Measurements from ENCODE around the gene HOXA11. TPM values are rescaled to one million over a fixed set of nuclear protein-coding genes. Genes with fewer than 3 reads are reported as not detected.

HOXA11 gene
- polyA plus RNA-seq, 1 experiment, result 34.0 TPM

- Histone ChIP-seq H3K4me3 (ENCODE audit: low read depth, low read length) (no peak overlapping the region), H3K27me3 (ENCODE audit: control insufficient read depth, insufficient read depth, low read length) (peaks cover 10% of the 10 kb centered on the region), H3K36me3 (ENCODE audit: control insufficient read depth, insufficient read depth, low read length) (no peaks in the 10 kb centered on the region)
- POLR2A ChIA-PET, result interaction anchor here (0.6 kb wide), 1 partner anchor 435 kb away, joined by 4 read pairs; no protein-coding TSS in a partner anchor
- no peak for DNase-seq (ENCODE audit: low read depth)
- CTCF ChIA-PET, result no interaction called here
- TF ChIP-seq CTCF (IDR thresholded peaks at IDR 0.05; ENCODE audit: insufficient read depth, low read depth, low read length), result no peak
These were observed 36.3 kb upstream of the HOXA11 start for GRCh38 chr7:27221201-27221797.

GRCh38 chr7:27220440-27220955 lies 35.5 kb upstream of the HOXA11 start:
- TF ChIP-seq CTCF (IDR thresholded peaks at IDR 0.05; ENCODE audit: insufficient read depth, low read depth, low read length), result no peak
- Histone ChIP-seq H3K4me3 (ENCODE audit: low read depth, low read length) (no peak overlapping the region), H3K27me3 (ENCODE audit: control insufficient read depth, insufficient read depth, low read length) (peaks cover 8% of the 10 kb centered on the region), H3K36me3 (ENCODE audit: control insufficient read depth, insufficient read depth, low read length) (no peaks in the 10 kb centered on the region)
- ChIA-PET POLR2A (no interaction called here), CTCF (no interaction called here)
- DNase-seq (ENCODE audit: low read depth), result no peak

- ChIA-PET POLR2A (no interaction called here), CTCF (no interaction called here)
- DNase-seq (ENCODE audit: low read depth), result no peak
- Histone ChIP-seq H3K36me3 (ENCODE audit: control insufficient read depth, insufficient read depth, low read length) (no peaks in the 10 kb centered on the region), H3K4me3 (ENCODE audit: low read depth, low read length) (no peak overlapping the region), H3K27me3 (ENCODE audit: control insufficient read depth, insufficient read depth, low read length) (peaks cover 3% of the 10 kb centered on the region; the same call in 1 of the 2 replicates)
- no peak for TF ChIP-seq CTCF (IDR thresholded peaks at IDR 0.05; ENCODE audit: insufficient read depth, low read depth, low read length)
These were observed 34.8 kb upstream of the HOXA11 start for GRCh38 chr7:27219821-27220220.

- no peak for DNase-seq (ENCODE audit: low read depth)
- no peak for TF ChIP-seq CTCF (IDR thresholded peaks at IDR 0.05; ENCODE audit: insufficient read depth, low read depth, low read length)
- Histone ChIP-seq H3K27me3 (ENCODE audit: control insufficient read depth, insufficient read depth, low read length) (peaks cover 3% of the 10 kb centered on the region; the same call in 1 of the 2 replicates), H3K36me3 (ENCODE audit: control insufficient read depth, insufficient read depth, low read length) (no peaks in the 10 kb centered on the region), H3K4me3 (ENCODE audit: low read depth, low read length) (no peak overlapping the region)
- CTCF ChIA-PET, result no interaction called here
- POLR2A ChIA-PET, result no interaction called here
These were observed 32.9 kb upstream of the HOXA11 start for GRCh38 chr7:27217951-27218350.

- Histone ChIP-seq H3K36me3 (ENCODE audit: control insufficient read depth, insufficient read depth, low read length) (no peaks in the 10 kb centered on the region), H3K4me3 (ENCODE audit: low read depth, low read length) (no peak overlapping the region), H3K27me3 (ENCODE audit: control insufficient read depth, insufficient read depth, low read length) (no peaks in the 10 kb centered on the region)
- ChIA-PET POLR2A (no interaction called here), CTCF (interaction anchor here (1.0 to 1.3 kb wide), 2 partner anchors 8 to 10 kb away, joined by 5 read pairs; no protein-coding TSS in a partner anchor)
- no peak for TF ChIP-seq CTCF (IDR thresholded peaks at IDR 0.05; ENCODE audit: insufficient read depth, low read depth, low read length)
- no peak for DNase-seq (ENCODE audit: low read depth)
These were observed 30.3 kb upstream of the HOXA11 start for GRCh38 chr7:27215356-27215755.
